Activated T-cell treated with anti-CD3 and anti-CD28 coated beads, Interleukin-2, amount 50 U/mL, for 72 hours (primary cell): Measurements from ENCODE around the gene FGD2. TPM values are rescaled to one million over a fixed set of nuclear protein-coding genes. Genes with fewer than 3 reads are reported as not detected.

Experiments used
- ATAC-seq, 2 donors: fragments of 150-1000 bp; cut with Tn5 transposase; replicated peaks in 1 of 2; 2 replicates each; pipeline ENCODE4 v1.10.0; 2021; ENCODE audit warnings: moderate library complexity in 2 of 2, mild to moderate bottlenecking in 1 of 2
- DNase-seq, 2 donors: peaks; one replicate each; pipeline ENCODE4 v3.0.0; 2021 to 2022; ENCODE audit warnings: mixed read lengths in 1 of 2
- H3K27ac Mint-ChIP-seq: one replicate; pipeline ENCODE4 v1.8.0; 2022; ENCODE audit warnings: mild to moderate bottlenecking, moderate library complexity, mixed read lengths
- H3K27me3 Mint-ChIP-seq: one replicate; pipeline ENCODE4 v1.8.0; 2022; ENCODE audit warnings: low read depth, mixed read lengths
- H3K36me3 Mint-ChIP-seq, 2 donors: one replicate each; pipeline ENCODE4 v1.8.0; 2022; ENCODE audit warnings: mixed read lengths in 2 of 2, mild to moderate bottlenecking in 1 of 2; ENCODE audit not compliant: insufficient read depth in 2 of 2
- H3K4me1 Mint-ChIP-seq: one replicate; pipeline ENCODE4 v1.8.0; 2022; ENCODE audit warnings: low read depth, mixed read lengths
- H3K4me3 Mint-ChIP-seq, 2 donors: one replicate each; pipeline ENCODE4 v1.8.0; 2022; ENCODE audit warnings: mild to moderate bottlenecking in 2 of 2, mixed read lengths in 2 of 2, moderate library complexity in 2 of 2
- H3K9me3 Mint-ChIP-seq, 2 donors: one replicate each; pipeline ENCODE4 v1.8.0; 2022; ENCODE audit warnings: mixed read lengths in 2 of 2
- total RNA-seq, 2 donors: library from RNA; stranded (reverse); gene quantifications; one replicate each; pipeline ENCODE4 v1.2.3, GENCODE V29; 2022

The FGD2 gene
- total RNA-seq, 2 donors from 2014 or later = 1.4 to 3.2 TPM

DNA sequence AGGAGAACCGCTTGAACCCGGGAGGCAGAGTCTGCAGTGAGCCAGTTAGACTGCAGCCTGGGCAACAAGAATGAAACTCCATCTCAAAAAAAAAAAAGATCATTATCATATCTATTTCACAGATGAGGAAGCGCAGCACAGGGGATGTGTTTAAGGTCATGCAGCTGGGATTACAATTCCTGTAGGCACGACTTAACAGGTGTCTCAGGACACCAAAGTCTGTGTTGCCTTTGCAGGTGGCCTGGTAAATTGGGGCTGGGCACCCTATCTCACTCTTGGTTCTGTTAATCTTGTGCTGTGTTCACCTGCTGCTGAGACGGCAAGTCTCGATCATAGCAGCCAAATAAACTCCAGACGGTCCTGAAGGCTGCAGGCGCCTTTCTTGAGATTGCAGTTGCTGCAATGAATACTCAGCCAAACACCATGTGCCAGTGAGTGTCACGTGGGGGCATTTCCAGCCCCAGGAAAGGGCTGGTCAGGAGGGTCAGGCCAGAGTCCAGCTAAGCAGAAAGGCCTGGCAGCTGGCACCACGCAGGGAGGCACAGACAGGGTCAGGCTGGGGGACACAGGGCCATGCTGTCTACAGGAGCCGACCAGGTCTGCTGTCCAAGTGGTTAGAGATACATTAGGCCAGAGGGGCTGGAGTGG lies 55.8 kb downstream of the FGD2 start:
- ATAC-seq = no peak
- no peaks in the 10 kb centered on the region for H3K9me3 Mint-ChIP-seq

GRCh38 chr6:37062424-37062823 lies 57.0 kb downstream of the FGD2 start:
- Mint-ChIP-seq H3K27me3 (no peaks in the 10 kb centered on the region), H3K4me1 (peaks cover 26% of the 10 kb centered on the region), H3K27ac (no peak overlapping the region), H3K9me3 (no peaks in the 10 kb centered on the region), H3K4me3 (no peak overlapping the region), H3K36me3 (no peaks in the 10 kb centered on the region)
- DNase-seq = no peak
- no peak for ATAC-seq

More for the DNA sequence above, 55.8 kb downstream of the FGD2 start:
- DNase-seq = no peak
- H3K36me3 Mint-ChIP-seq = no peaks in the 10 kb centered on the region
- H3K4me3 Mint-ChIP-seq = no peak overlapping the region
- H3K4me1 Mint-ChIP-seq = peaks cover 32% of the 10 kb centered on the region
- no peak overlapping the region for H3K27ac Mint-ChIP-seq
- no peaks in the 10 kb centered on the region for H3K27me3 Mint-ChIP-seq

DNA sequence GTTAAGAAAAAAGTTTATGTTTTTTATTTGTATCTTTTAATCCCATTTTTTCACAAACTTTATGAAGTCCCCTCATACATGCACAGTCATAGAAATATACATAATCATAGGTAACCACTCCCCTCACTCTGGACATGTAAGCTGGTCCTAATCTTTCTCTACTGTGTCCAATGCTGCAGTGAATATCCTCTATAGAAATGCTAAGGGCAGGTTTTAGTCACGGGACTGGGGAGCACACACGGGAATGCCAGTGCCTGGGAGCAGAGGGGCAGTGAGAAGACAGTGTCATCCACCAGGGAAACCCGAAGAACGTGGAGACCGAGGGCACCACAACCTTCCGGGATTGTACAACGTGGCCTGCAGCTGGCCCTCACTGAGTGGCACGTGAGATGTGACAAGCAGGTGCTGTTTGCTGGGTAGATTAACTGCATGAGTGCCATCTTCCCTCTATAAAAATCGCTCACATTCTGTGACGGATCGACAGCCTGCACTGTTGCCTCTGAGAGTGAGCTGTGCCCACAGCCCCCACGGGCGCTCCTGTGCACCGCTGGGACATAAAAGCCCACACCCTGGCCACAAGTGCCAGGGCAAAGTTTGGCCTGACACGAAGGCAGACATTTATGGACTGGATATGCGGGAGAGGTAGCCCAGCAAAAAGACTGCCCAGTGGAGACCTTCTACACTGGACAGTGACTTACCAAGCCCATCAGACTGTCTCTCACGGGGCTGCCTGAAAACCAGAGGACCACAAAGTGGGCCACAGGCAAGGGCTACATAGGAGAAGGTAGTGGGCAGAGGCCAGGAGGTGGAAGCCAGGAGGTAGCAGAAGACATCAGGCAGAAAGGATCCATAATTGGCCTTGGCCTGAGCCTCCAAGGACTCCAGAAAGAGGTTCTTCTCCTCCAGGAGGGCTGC lies 63.2 kb downstream of the FGD2 start:
- H3K27ac Mint-ChIP-seq = no peak overlapping the region
- peaks cover 0 to 2% of the 10 kb centered on the region in 2 donors for H3K36me3 Mint-ChIP-seq
- H3K4me1 Mint-ChIP-seq = peaks cover 19% of the 10 kb centered on the region
- peak in 1 of 2 donors; percentile 26 for ATAC-seq
- no peak for DNase-seq
- no peak overlapping the region for H3K4me3 Mint-ChIP-seq
- no peaks in the 10 kb centered on the region for H3K9me3 Mint-ChIP-seq
- H3K27me3 Mint-ChIP-seq = no peaks in the 10 kb centered on the region

DNA sequence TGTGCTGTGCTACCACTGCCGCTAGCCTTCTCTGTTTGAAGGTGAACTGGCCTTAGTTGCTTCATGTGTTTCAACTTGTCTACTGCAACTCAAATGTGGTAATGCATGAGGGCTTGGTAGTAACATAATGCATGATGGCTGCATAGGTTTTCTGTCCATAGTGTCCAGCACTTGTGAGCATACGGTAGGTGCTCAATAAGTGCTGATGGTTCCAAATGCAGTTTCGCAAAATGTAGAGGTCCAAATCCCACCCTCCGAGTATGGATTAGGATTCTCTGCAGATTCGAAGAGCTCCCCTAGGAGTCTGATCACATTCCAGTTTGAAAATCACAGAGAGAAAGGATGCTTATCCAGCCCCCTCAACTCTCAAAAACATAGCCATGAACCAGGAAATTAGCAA lies 64.2 kb downstream of the FGD2 start:
- Mint-ChIP-seq H3K4me1 (peaks cover 19% of the 10 kb centered on the region), H3K4me3 (no peak overlapping the region), H3K27me3 (no peaks in the 10 kb centered on the region), H3K27ac (no peak overlapping the region), H3K9me3 (no peaks in the 10 kb centered on the region), H3K36me3 (peaks cover 0 to 2% of the 10 kb centered on the region in 2 donors)
- ATAC-seq (peak in 1 of 2 donors; percentile 11), DNase-seq (no peak)

DNA sequence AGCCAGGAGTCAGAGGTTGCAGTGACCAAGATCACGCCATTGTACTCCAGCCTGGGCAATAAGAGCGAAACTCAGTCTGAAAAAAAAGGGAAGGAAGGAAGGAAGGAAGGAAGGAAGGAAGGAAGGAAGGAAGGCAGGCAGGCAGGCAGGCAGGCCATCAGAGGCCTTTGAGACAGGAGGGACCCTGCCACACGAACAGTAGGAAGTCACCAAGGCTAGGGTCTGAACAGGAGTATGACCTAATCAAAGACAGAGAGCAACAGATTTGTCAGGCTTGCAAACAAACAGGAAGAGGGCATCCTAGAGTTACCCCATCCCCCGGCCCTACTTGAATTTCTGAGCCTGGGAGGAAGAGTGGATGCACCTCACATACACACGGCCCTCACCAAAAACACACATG lies 67.1 kb downstream of the FGD2 start:
- peaks cover 19% of the 10 kb centered on the region for H3K4me1 Mint-ChIP-seq
- peaks cover 0 to 2% of the 10 kb centered on the region in 2 donors for H3K36me3 Mint-ChIP-seq
- no peaks in the 10 kb centered on the region for H3K27me3 Mint-ChIP-seq
- no peak overlapping the region for H3K4me3 Mint-ChIP-seq
- H3K9me3 Mint-ChIP-seq = no peaks in the 10 kb centered on the region
- DNase-seq (no peak), ATAC-seq (peak in 1 of 2 donors; percentile 50)
- peak overlapping the region; percentile 36 for H3K27ac Mint-ChIP-seq

DNA sequence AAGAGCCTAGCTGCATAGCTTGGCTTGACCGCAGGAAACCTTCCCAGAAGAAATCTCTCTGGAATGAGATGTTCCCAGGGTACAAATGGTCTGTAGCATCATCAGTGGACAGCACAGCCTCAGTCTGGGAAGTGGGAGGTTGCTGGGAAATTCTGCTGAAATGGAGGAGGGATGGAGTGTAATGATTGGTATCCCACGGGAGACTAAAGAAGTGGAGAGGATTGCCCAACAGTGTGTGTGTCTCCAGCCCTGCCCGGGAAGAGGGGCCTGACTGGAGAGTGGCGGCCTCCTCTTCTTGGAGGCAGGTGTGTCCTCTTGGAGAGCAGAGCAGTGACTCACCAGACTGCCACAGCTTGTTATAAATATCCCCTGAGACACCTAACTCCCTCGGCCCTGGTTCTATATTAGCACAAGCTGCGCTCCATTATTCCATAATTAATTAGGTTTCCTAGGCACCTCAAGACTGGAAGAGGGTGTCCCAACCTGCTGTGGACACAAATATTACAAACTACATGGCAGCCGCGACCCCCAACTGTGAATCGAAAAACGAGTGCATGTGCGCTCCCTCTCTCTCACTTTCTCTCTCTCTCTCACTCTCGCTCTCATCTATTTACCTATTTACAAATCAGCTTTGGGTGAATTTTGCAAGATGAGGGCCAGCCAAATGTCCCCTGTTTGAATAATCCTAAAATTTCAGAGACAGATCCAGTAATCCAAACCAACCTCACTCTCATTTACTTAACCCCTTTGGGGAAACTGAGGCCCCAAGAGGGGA lies 68.8 kb downstream of the FGD2 start:
- H3K4me1 Mint-ChIP-seq = peaks cover 13% of the 10 kb centered on the region
- no peak overlapping the region for H3K4me3 Mint-ChIP-seq
- H3K27me3 Mint-ChIP-seq = no peaks in the 10 kb centered on the region
- no peak overlapping the region for H3K27ac Mint-ChIP-seq
- no peak for ATAC-seq
- H3K9me3 Mint-ChIP-seq = no peaks in the 10 kb centered on the region
- DNase-seq = no peak
- peaks cover 0 to 2% of the 10 kb centered on the region in 2 donors for H3K36me3 Mint-ChIP-seq

DNA sequence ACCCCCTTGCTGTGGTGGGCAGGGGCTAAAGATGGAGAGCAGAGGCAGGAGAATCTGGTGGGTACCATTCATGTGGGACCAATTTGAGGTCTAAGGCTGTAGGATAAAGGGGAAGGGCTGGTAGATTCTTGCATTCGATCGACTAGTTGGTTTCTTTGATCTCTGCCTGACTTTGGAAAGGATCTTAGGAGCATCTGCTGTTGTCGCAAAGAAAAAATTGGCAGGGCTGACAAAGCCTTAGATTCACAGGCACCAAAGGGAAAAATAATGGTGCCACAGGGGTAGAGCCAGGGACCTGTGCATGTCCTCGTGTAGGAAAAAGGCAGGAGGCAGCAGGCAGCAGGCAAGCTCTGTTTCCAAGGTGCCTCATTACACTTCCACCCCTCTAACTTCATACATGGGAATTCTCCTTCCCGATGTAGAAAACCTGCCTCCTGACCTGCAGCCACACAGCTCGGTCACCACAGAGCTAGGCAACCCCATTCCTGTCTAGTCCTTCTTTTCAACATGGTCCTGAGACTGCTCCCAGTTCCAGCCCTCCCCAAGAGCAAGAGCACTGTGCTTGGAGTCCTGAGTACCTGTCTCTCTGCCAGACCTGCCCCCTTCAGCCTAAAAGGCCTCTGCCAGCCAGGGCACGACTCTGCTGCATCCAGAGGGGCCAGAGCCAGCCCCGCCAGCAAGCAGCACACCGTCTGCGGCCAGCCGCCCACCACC lies 71.9 kb downstream of the FGD2 start:
- peaks cover 0 to 2% of the 10 kb centered on the region in 2 donors for H3K36me3 Mint-ChIP-seq
- H3K27ac Mint-ChIP-seq = no peak overlapping the region
- peaks cover 4% of the 10 kb centered on the region for H3K4me1 Mint-ChIP-seq
- no peaks in the 10 kb centered on the region for H3K27me3 Mint-ChIP-seq
- ATAC-seq (no peak), DNase-seq (no peak)
- no peak overlapping the region for H3K4me3 Mint-ChIP-seq
- no peaks in the 10 kb centered on the region for H3K9me3 Mint-ChIP-seq

GRCh38 chr6:37077905-37078296 lies 72.4 kb downstream of the FGD2 start:
- no peaks in the 10 kb centered on the region for H3K27me3 Mint-ChIP-seq
- H3K4me1 Mint-ChIP-seq = no peaks in the 10 kb centered on the region
- ATAC-seq (no peak), DNase-seq (no peak)
- peaks cover 0 to 2% of the 10 kb centered on the region in 2 donors for H3K36me3 Mint-ChIP-seq
- H3K27ac Mint-ChIP-seq = no peak overlapping the region
- no peaks in the 10 kb centered on the region for H3K9me3 Mint-ChIP-seq
- no peak overlapping the region for H3K4me3 Mint-ChIP-seq

Other genes starting within 250 kb of the FGD2 start
- 1 to 10 TPM in 1 of 2 donors, under 1 TPM in 1; 0.48 to 2.6 TPM for gene CPNE5, start 166.2 kb upstream of the FGD2 start, total RNA-seq
- 10 to 100 TPM; 32.6 to 43.0 TPM for gene PPIL1, start 130.9 kb upstream of the FGD2 start, total RNA-seq
- gene C6orf89, start 119.7 kb upstream of the FGD2 start, total RNA-seq = 10 to 100 TPM; 53.1 to 54.6 TPM
- 1 to 10 TPM in 1 of 2 donors, under 1 TPM in 1; 0.14 to 4.2 TPM for gene PI16, start 50.9 kb upstream of the FGD2 start, total RNA-seq
- 100 to 1,000 TPM; 116 to 149 TPM for gene MTCH1, start 19.5 kb upstream of the FGD2 start, total RNA-seq
- 100 to 1,000 TPM; 334 to 429 TPM for gene PIM1, start 164.5 kb downstream of the FGD2 start, total RNA-seq